Transverse colon (tissue), 3 donors: ENCODE measurements around the gene RAB42.

ENCODE experiments used
- EP300 ChIP-seq: sonication (generic); formaldehyde crosslinking; IDR thresholded peaks from one replicate; pipeline ENCODE4 v1.6.1; 2017; ENCODE audit warnings: antibody characterized with exemption, low read depth
- POLR2A ChIP-seq: fragments of 450-650 bp; IDR thresholded peaks from one replicate; pipeline ENCODE4 v1.6.1; 2016; ENCODE audit warnings: antibody characterized with exemption, mild to moderate bottlenecking, moderate library complexity
- TF ChIP-seq, protein P1 (sequence below), 5 experiments: fragments of 200-600 bp in 3 of 5; fragments of 450-650 bp in 2 of 5; sonication (generic) in 3 of 5; IDR thresholded peaks; 1 replicate in 2 of 5; 2 replicates in 3 of 5; pipeline ENCODE4 v1.5.1; 2016 to 2017; ENCODE audit warnings: antibody characterized with exemption in 5 of 5, inconsistent platforms in 3 of 5, mild to moderate bottlenecking in 2 of 5, moderate library complexity in 1 of 5

DNA sequence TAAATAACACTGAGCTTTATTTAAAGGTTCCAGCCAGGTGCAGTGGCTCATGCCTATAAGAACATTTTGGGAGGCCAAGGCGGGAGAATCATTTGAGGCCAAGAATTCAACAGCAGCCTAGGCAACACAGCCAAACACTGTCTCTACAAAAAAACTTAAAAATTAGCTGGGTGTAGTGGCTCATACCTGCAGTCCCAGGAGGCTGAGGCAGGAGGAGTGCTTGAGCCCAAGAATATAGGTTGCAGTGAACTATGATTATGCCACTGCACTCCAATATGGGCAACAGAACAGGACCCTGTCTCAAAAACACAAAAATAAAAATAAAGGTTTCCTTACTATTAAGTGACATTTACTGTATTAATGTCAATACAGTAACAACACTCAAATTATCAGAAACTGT is 48.7 kb downstream of the RAB42 start:
- TF ChIP-seq, protein P1, sequence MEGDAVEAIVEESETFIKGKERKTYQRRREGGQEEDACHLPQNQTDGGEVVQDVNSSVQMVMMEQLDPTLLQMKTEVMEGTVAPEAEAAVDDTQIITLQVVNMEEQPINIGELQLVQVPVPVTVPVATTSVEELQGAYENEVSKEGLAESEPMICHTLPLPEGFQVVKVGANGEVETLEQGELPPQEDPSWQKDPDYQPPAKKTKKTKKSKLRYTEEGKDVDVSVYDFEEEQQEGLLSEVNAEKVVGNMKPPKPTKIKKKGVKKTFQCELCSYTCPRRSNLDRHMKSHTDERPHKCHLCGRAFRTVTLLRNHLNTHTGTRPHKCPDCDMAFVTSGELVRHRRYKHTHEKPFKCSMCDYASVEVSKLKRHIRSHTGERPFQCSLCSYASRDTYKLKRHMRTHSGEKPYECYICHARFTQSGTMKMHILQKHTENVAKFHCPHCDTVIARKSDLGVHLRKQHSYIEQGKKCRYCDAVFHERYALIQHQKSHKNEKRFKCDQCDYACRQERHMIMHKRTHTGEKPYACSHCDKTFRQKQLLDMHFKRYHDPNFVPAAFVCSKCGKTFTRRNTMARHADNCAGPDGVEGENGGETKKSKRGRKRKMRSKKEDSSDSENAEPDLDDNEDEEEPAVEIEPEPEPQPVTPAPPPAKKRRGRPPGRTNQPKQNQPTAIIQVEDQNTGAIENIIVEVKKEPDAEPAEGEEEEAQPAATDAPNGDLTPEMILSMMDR (IDR thresholded peaks at IDR 0.05) = peak in 3 of 5 experiments; percentile 23 to 38 (median 27)
- no peak for TF ChIP-seq EP300
- no peak for TF ChIP-seq POLR2A
